ENCODE measurements around the gene ROS1. TPM values are rescaled to one million over a fixed set of nuclear protein-coding genes. Genes with fewer than 3 reads are reported as not detected.

The ROS1 gene
- total RNA-seq, 1 experiment from 2014 or later: not detected

DNA sequence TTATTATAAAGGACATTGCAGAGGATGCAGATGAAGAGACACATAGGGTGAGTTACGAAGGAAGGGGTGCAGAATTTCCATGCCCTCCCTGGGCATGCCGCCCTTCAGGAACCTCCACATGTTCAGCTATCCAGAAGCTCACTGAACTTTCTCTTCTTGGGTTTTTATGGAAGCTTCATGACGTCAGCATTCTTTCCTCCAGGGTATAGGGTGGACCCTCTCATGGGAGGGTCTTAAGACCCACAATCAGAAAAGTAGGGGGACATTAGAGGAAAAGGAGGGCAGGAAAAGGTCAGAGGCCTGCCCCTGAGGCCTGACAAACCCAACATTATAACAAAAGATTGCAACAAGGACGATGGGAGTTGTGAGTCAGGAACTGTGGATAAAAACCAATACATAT, 42.1 kb upstream of the ROS1 start:
- Histone ChIP-seq H3T11ph (ENCODE audit: low read length) (no peak overlapping the region), H3K79me1 (ENCODE audit: insufficient read depth, low read depth, low read length, poor library complexity, severe bottlenecking) (no peaks in the 10 kb centered on the region), H3K18ac (ENCODE audit: insufficient read length, low read depth, low read length) (no peak overlapping the region), H3K4ac (ENCODE audit: low read depth, low read length) (no peak overlapping the region), H4K8ac (replicated peaks; ENCODE audit: insufficient read length, low read depth, low read length) (no peak overlapping the region), H3K14ac (ENCODE audit: insufficient read depth, low read length) (no peak overlapping the region), H2AK5ac (ENCODE audit: insufficient read length, low read length) (no peak overlapping the region), H3K23ac (ENCODE audit: insufficient read length, low read depth, low read length) (no peak overlapping the region), H3K9me3 (ENCODE audit: control insufficient read depth, low read depth, low read length) (no peaks in the 10 kb centered on the region), H2BK15ac (ENCODE audit: low read depth, low read length) (no peak overlapping the region), H3K27me3 (ENCODE audit: insufficient read depth, low read length) (no peaks in the 10 kb centered on the region), H4K91ac (ENCODE audit: insufficient read length, low read depth, low read length) (no peak overlapping the region), H3K79me2 (ENCODE audit: insufficient read depth, low read length) (no peaks in the 10 kb centered on the region), H3K4me1 (ENCODE audit: insufficient read depth, low read length) (no peaks in the 10 kb centered on the region), H3K4me2 (ENCODE audit: insufficient read depth, insufficient read length, low read length) (no peak overlapping the region), H4K20me1 (ENCODE audit: control insufficient read depth, insufficient read depth, insufficient read length) (no peaks in the 10 kb centered on the region), H2BK20ac (ENCODE audit: low read depth, low read length, poor library complexity, severe bottlenecking) (no peak overlapping the region), H2BK12ac (ENCODE audit: insufficient read length, low read depth, low read length) (no peak overlapping the region), H3K23me2 (ENCODE audit: insufficient read length, low read depth, low read length, poor library complexity, severe bottlenecking) (no peaks in the 10 kb centered on the region), H2AFZ (ENCODE audit: low read length) (no peak overlapping the region), H3K27ac (ENCODE audit: insufficient read length, low read depth, low read length) (no peak overlapping the region), H4K5ac (ENCODE audit: insufficient read length, low read depth, low read length) (no peak overlapping the region), H3K9ac (ENCODE audit: extremely low read depth, insufficient read length, low read length) (no peak overlapping the region), H2BK5ac (ENCODE audit: insufficient read length, low read length) (no peak overlapping the region), H2BK120ac (ENCODE audit: low read depth, low read length, poor library complexity, severe bottlenecking) (no peak overlapping the region), H3K56ac (ENCODE audit: insufficient read length, low read depth, low read length) (no peak overlapping the region)
- Mint-ChIP-seq H3K36me3 (ENCODE audit: insufficient read depth in 1 of 3, low read depth in 3 of 3) (no peaks in the 10 kb centered on the region), H3K4me3 (no peak overlapping the region), H3K9me3 (no peaks in the 10 kb centered on the region), H3K27ac (no peak overlapping the region), H3K4me1 (no peaks in the 10 kb centered on the region), H3K27me3 (ENCODE audit: low read depth) (no peaks in the 10 kb centered on the region; the same call in 1 of the 2 replicates)
- WGBS (ENCODE audit: extremely low coverage, insufficient read length, low lambda C conversion rate): no CpG with 5 or more reads among the region's 4 CpGs
- no peak for DNase-seq
- TF ChIP-seq, protein P1, sequence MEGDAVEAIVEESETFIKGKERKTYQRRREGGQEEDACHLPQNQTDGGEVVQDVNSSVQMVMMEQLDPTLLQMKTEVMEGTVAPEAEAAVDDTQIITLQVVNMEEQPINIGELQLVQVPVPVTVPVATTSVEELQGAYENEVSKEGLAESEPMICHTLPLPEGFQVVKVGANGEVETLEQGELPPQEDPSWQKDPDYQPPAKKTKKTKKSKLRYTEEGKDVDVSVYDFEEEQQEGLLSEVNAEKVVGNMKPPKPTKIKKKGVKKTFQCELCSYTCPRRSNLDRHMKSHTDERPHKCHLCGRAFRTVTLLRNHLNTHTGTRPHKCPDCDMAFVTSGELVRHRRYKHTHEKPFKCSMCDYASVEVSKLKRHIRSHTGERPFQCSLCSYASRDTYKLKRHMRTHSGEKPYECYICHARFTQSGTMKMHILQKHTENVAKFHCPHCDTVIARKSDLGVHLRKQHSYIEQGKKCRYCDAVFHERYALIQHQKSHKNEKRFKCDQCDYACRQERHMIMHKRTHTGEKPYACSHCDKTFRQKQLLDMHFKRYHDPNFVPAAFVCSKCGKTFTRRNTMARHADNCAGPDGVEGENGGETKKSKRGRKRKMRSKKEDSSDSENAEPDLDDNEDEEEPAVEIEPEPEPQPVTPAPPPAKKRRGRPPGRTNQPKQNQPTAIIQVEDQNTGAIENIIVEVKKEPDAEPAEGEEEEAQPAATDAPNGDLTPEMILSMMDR (conservative IDR thresholded peaks at IDR 0.05): no peak
